HG02970 (cell line): ENCODE results near the gene IFIT2.
"Not testable (repeated sequence)": the region's sequence is repeated elsewhere in the genome, so short reads cannot be mapped to it uniquely, and the experiment has no call there.

Source experiments
- ATAC-seq: cut with Tn5 transposase; IDR thresholded peaks from one replicate; pipeline ENCODE4 v1.9.1; 2021; ENCODE audit warnings: mild to moderate bottlenecking, moderate library complexity, moderate number of reproducible peaks; ENCODE audit not compliant: unreplicated experiment, low FRiP score

Gene IFIT2

GRCh38 chr10:89279421-89279869, 22.4 kb upstream of the IFIT2 start:
- ATAC-seq = no peak

- no peak for ATAC-seq
Measured at GRCh38 chr10:89280508-89280907, 21.3 kb upstream of the IFIT2 start.

GRCh38 chr10:89281606-89282395, 20.0 kb upstream of the IFIT2 start:
- ATAC-seq = no peak

GRCh38 chr10:89283025-89283935, 18.6 kb upstream of the IFIT2 start:
- ATAC-seq = no peak

GRCh38 chr10:89283936-89284475, 17.8 kb upstream of the IFIT2 start:
- ATAC-seq = no peak

- not testable (repeated sequence) for ATAC-seq
Measured at GRCh38 chr10:89284711-89285110, 17.1 kb upstream of the IFIT2 start.

- not testable (repeated sequence) for ATAC-seq
Measured at GRCh38 chr10:89285303-89285702, 16.5 kb upstream of the IFIT2 start.

- ATAC-seq = no peak
Measured at GRCh38 chr10:89294721-89295239, 7.1 kb upstream of the IFIT2 start.

GRCh38 chr10:89295597-89295996, 6.2 kb upstream of the IFIT2 start:
- ATAC-seq = no peak

GRCh38 chr10:89296220-89296648, 5.6 kb upstream of the IFIT2 start:
- ATAC-seq = no peak

- no peak for ATAC-seq
Measured at GRCh38 chr10:89297356-89297755, 4.5 kb upstream of the IFIT2 start.

GRCh38 chr10:89297791-89298190, 4.1 kb upstream of the IFIT2 start:
- ATAC-seq = no peak

GRCh38 chr10:89299031-89299430, 2.8 kb upstream of the IFIT2 start:
- no peak for ATAC-seq

GRCh38 chr10:89301232-89301631, 614 bp upstream of the IFIT2 start:
- ATAC-seq = no peak

GRCh38 chr10:89302625-89303024, 779 bp downstream of the IFIT2 start:
- ATAC-seq = no peak

- ATAC-seq = no peak
Measured at GRCh38 chr10:89303161-89303560, 1.3 kb downstream of the IFIT2 start.

GRCh38 chr10:89304026-89304425, 2.2 kb downstream of the IFIT2 start:
- no peak for ATAC-seq

GRCh38 chr10:89304446-89304845, 2.6 kb downstream of the IFIT2 start:
- no peak for ATAC-seq

- no peak for ATAC-seq
Measured at GRCh38 chr10:89304925-89305324, 3.1 kb downstream of the IFIT2 start.

GRCh38 chr10:89305766-89306433, 4.1 kb downstream of the IFIT2 start:
- no peak for ATAC-seq
